IPS DF 4.7 (cell line): ENCODE results near the gene TRAF7.

Source experiments
- DNase-seq: peaks from one replicate; pipeline ENCODE4 v3.0.0-alpha.2; 2013; ENCODE audit warnings: low spot score; ENCODE audit errors: extremely low read depth

TRAF7 gene

GRCh38 chr16:2163211-2163881 lies 7.8 kb downstream of the TRAF7 start:
- DNase-seq, result no peak

GRCh38 chr16:2165861-2166260 lies 10.3 kb downstream of the TRAF7 start:
- DNase-seq, result no peak

GRCh38 chr16:2166263-2167067 lies 10.9 kb downstream of the TRAF7 start:
- no peak for DNase-seq

- no peak for DNase-seq
Measured at GRCh38 chr16:2167068-2167638, 11.6 kb downstream of the TRAF7 start.

- DNase-seq, result no peak
Measured at GRCh38 chr16:2170080-2170479, 14.5 kb downstream of the TRAF7 start.

GRCh38 chr16:2170587-2171435 lies 15.2 kb downstream of the TRAF7 start:
- no peak for DNase-seq

GRCh38 chr16:2171601-2172178 lies 16.1 kb downstream of the TRAF7 start:
- DNase-seq, result no peak

- DNase-seq, result no peak
Measured at GRCh38 chr16:2172688-2173335, 17.2 kb downstream of the TRAF7 start.

- no peak for DNase-seq
Measured at GRCh38 chr16:2173366-2173765, 17.8 kb downstream of the TRAF7 start.

- DNase-seq, result no peak
Measured at GRCh38 chr16:2173916-2174315, 18.3 kb downstream of the TRAF7 start.

GRCh38 chr16:2174396-2175131 lies 19.0 kb downstream of the TRAF7 start:
- DNase-seq, result no peak

- no peak for DNase-seq
Measured at GRCh38 chr16:2175454-2175853, 19.9 kb downstream of the TRAF7 start.

GRCh38 chr16:2176047-2176446 lies 20.5 kb downstream of the TRAF7 start:
- DNase-seq, result no peak

- DNase-seq, result no peak
Measured at GRCh38 chr16:2177101-2177500, 21.5 kb downstream of the TRAF7 start.

- no peak for DNase-seq
Measured at GRCh38 chr16:2177561-2177960, 22.0 kb downstream of the TRAF7 start.

GRCh38 chr16:2178321-2179106 lies 22.9 kb downstream of the TRAF7 start:
- no peak for DNase-seq

GRCh38 chr16:2179107-2179501 lies 23.5 kb downstream of the TRAF7 start:
- no peak for DNase-seq

GRCh38 chr16:2179576-2179975 lies 24.0 kb downstream of the TRAF7 start:
- DNase-seq, result no peak

GRCh38 chr16:2180461-2180860 lies 24.9 kb downstream of the TRAF7 start:
- no peak for DNase-seq
